AG04449 (cell line): ENCODE data around the gene LIF.

Experiments
- CTCF ChIA-PET: fragments of 350-600 bp; formaldehyde crosslinking; extraction: SDS; loops from one replicate; lab custom pipeline; 2021; ENCODE audit warnings: antibody characterized with exemption; lab: Yijun Ruan, JAX
- POLR2A ChIA-PET: fragments of 400-600, 350-600 bp; formaldehyde crosslinking; extraction: SDS; loops from one replicate; lab custom pipeline; 2020; ENCODE audit warnings: antibody characterized with exemption, inconsistent platforms; lab: Yijun Ruan, JAX
- DNase-seq: peaks from one replicate; pipeline ENCODE4 v3.0.0-alpha.2; 2010; ENCODE audit warnings: low read depth, low spot score
- H3K4me3 ChIP-seq: 2 replicates; pipeline ENCODE4 v1.5.1; 2011; ENCODE audit warnings: low read depth, mild to moderate bottlenecking, control low read depth, low read length
- CTCF ChIP-seq: IDR thresholded peaks from one replicate; pipeline ENCODE4 v1.5.1; 2011; ENCODE audit warnings: mild to moderate bottlenecking, moderate library complexity, low read length, control low read depth, inconsistent platforms; ENCODE audit not compliant: insufficient read depth; ENCODE audit errors: missing control alignments

LIF gene

GRCh38 chr22:30210235-30210909 lies 36.2 kb downstream of the LIF start:
- H3K4me3 ChIP-seq: no peak overlapping the region
- ChIA-PET CTCF (interaction anchor here (1.9 kb wide), 1 partner anchor 53 kb away, joined by 5 read pairs; no protein-coding TSS in a partner anchor), POLR2A (no interaction called here)
- no peak for DNase-seq
- no peak for TF ChIP-seq CTCF

- no peak for TF ChIP-seq CTCF
- ChIA-PET POLR2A (no interaction called here), CTCF (interaction anchor here (1.3 to 2.1 kb wide), 3 partner anchors 46 to 102 kb away, joined by 4 to 9 read pairs (median 5); no protein-coding TSS in a partner anchor)
- no peak for DNase-seq
- H3K4me3 ChIP-seq: no peak overlapping the region
Measured at GRCh38 chr22:30209642-30210041, 36.9 kb downstream of the LIF start.

DNA sequence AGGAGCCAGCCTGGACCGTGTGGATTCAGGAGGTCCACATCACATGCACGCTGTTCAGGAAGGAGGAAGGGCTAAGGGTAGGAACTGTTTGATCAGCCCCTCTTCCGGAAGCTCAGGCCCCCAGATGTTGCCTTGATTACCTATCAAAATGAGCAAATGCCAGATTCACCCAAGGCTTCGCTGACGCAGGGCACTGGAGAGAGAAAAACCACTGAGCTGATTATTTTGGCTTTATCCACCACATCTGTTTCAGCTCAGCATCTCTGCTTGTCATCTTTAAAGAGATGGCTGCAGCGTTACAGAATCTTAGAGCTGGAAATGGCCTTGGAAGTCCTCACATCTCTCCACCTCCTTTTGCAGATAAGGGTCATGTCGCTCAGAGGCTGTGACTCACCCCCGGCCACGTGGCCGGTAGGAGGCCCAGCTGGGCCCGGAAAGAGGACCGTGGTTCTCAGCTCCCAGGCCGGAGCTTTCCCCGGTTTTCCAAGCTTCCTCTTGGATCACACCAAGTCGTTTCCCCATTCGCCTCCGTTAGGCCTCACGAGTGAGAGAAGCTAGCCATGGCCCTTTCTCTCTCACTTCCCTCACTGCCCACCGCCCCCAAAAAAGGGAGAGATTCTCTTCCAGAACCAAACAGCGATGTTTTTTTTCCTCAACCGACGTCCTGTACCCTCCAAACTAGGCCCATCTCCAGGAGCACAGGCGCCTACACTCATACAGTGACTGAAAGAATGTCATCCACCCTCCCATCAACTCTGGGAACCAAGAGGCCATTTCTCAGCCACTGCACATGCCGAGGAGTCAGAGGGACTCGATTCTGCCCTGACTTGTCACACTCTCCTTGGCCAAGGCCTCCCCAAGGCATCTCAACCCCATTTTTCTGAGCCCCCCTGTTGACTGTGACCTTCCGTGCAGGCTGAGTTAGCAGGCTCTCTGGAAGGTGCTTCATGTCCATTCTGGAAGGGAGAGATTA lies 37.6 kb downstream of the LIF start:
- peak; percentile 24 for DNase-seq
- POLR2A ChIA-PET: interaction anchor here (1.2 to 1.3 kb wide), 2 partner anchors 12 to 27 kb away, joined by 5 to 6 read pairs; no protein-coding TSS in a partner anchor
- no peak for TF ChIP-seq CTCF
- no peak overlapping the region for H3K4me3 ChIP-seq
- CTCF ChIA-PET: interaction anchor here (1.1 to 2.1 kb wide), 4 partner anchors 46 to 101 kb away, joined by 3 to 9 read pairs (median 4); no protein-coding TSS in a partner anchor

DNA sequence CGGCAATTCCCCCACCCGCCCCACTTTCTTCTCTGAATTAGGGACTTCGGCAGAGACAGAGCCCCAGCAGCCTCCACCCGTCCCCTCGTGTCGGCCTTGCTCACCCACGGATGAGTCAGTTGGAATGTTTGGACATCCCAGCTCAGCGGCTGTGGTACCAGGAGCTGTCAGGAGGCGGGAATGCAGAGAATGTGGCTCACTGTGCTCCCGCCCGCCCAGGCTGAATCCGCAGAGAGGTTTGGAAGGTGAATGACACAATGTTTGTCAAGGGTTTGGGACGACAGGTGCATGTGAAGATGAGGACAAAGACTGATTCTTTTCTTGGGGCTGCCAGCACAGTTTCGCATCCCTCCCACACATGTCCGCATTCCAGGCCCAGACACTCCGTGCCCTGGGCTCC lies 39.6 kb downstream of the LIF start:
- DNase-seq: peak; percentile 80
- H3K4me3 ChIP-seq: no peak overlapping the region
- no peak for TF ChIP-seq CTCF
- POLR2A ChIA-PET: interaction anchor here (1.1 to 1.6 kb wide), 3 partner anchors 11 to 29 kb away, joined by 3 to 8 read pairs (median 8); no protein-coding TSS in a partner anchor
- CTCF ChIA-PET: interaction anchor here (3.6 kb wide), 1 partner anchor 99 kb away, joined by 18 read pairs; no protein-coding TSS in a partner anchor

GRCh38 chr22:30205281-30206115 lies 41.1 kb downstream of the LIF start:
- peak; percentile 90 for DNase-seq
- no peak overlapping the region for H3K4me3 ChIP-seq
- POLR2A ChIA-PET: interaction anchor here (0.8 to 1.6 kb wide), 3 partner anchors 9 to 30 kb away, joined by 4 to 9 read pairs (median 8); no protein-coding TSS in a partner anchor
- no peak for TF ChIP-seq CTCF
- CTCF ChIA-PET: interaction anchor here (1.1 to 3.6 kb wide), 5 partner anchors 9 to 97 kb away, joined by 3 to 18 read pairs (median 3); no protein-coding TSS in a partner anchor
